WTC11 (cell line): ENCODE measurements around the gene GPRC5A. TPM values are rescaled to one million over a fixed set of nuclear protein-coding genes. Genes with fewer than 3 reads are reported as not detected.

Experiments used
- ATAC-seq: fragments of 200-7000 bp; cut with Tn5 transposase; 2 replicates; pipeline ENCODE4 v1.10.0; 2021; ENCODE audit warnings: mild to moderate bottlenecking, moderate library complexity
- CTCF ChIA-PET: fragments of 300-600 bp; sonication (Branson Sonifier 250); formaldehyde crosslinking; loops from one replicate; lab custom pipeline; 2021; ENCODE audit warnings: antibody characterized with exemption; lab: Charles Lee
- POLR2A ChIA-PET: fragments of 350-600 bp; sonication (Branson Sonifier 250); formaldehyde crosslinking; loops from one replicate; lab custom pipeline; 2021; ENCODE audit warnings: antibody characterized with exemption; lab: Charles Lee
- DNase-seq: peaks from one replicate; pipeline ENCODE4 v3.0.0; 2021; ENCODE audit warnings: low spot score
- H3K27ac Mint-ChIP-seq: 2 replicates; pipeline ENCODE4 v1.8.0; 2021; ENCODE audit warnings: mixed read lengths
- H3K27me3 Mint-ChIP-seq: 2 replicates; pipeline ENCODE4 v1.8.0; 2021; ENCODE audit warnings: low read depth, mild to moderate bottlenecking, moderate library complexity, mixed read lengths
- H3K36me3 Mint-ChIP-seq: 2 replicates; pipeline ENCODE4 v1.8.0; 2021; ENCODE audit warnings: mixed read lengths
- H3K4me1 Mint-ChIP-seq: 2 replicates; pipeline ENCODE4 v1.8.0; 2022; ENCODE audit warnings: mixed read lengths
- H3K4me3 Mint-ChIP-seq: 2 replicates; pipeline ENCODE4 v1.8.0; 2021; ENCODE audit warnings: mild to moderate bottlenecking, moderate library complexity, mixed read lengths
- H3K9me3 Mint-ChIP-seq: 2 replicates; pipeline ENCODE4 v1.8.0; 2021; ENCODE audit warnings: mixed read lengths
- ESRRA ChIP-seq: sonication (generic); formaldehyde crosslinking; IDR thresholded peaks from 2 replicates; pipeline ENCODE4 v1.8.1; 2022; ENCODE audit warnings: mild to moderate bottlenecking, missing genetic modification reagents, borderline replicate concordance
- FOXJ3 ChIP-seq: sonication (generic); formaldehyde crosslinking; IDR thresholded peaks from 2 replicates; pipeline ENCODE4 v1.9.0; 2021; ENCODE audit warnings: missing genetic modification reagents, mild to moderate bottlenecking, borderline replicate concordance
- GABPB1 ChIP-seq: sonication (generic); formaldehyde crosslinking; IDR thresholded peaks from 2 replicates; pipeline ENCODE4 v1.8.1; 2023; ENCODE audit warnings: mild to moderate bottlenecking, missing genetic modification reagents
- KAT7 ChIP-seq: sonication (generic); formaldehyde crosslinking; IDR thresholded peaks from 2 replicates; pipeline ENCODE4 v1.8.1; 2023; ENCODE audit warnings: missing genetic modification reagents, mild to moderate bottlenecking, borderline replicate concordance
- MYBL2 ChIP-seq: sonication (generic); formaldehyde crosslinking; IDR thresholded peaks from 2 replicates; pipeline ENCODE4 v1.8.1; 2023; ENCODE audit warnings: mild to moderate bottlenecking, moderate library complexity, missing genetic modification reagents
- OVOL2 ChIP-seq: fragments of 250-450 bp; sonication (Bioruptor Pico); IDR thresholded peaks from 2 replicates; pipeline ENCODE4 v1.9.0; 2021; ENCODE audit warnings: mild to moderate bottlenecking, borderline replicate concordance
- PRRX2 ChIP-seq: fragments of 250-450 bp; sonication (Bioruptor Pico); IDR thresholded peaks from 2 replicates; pipeline ENCODE4 v1.8.0; 2021; ENCODE audit warnings: mild to moderate bottlenecking
- RELA ChIP-seq: sonication (generic); formaldehyde crosslinking; IDR thresholded peaks from 2 replicates; pipeline ENCODE4 v1.8.1; 2022; ENCODE audit warnings: missing genetic modification reagents, mild to moderate bottlenecking, borderline replicate concordance
- TCF7 ChIP-seq: sonication (generic); formaldehyde crosslinking; IDR thresholded peaks from 2 replicates; pipeline ENCODE4 v1.8.0; 2022; ENCODE audit warnings: mild to moderate bottlenecking, low read depth, missing genetic modification reagents, moderate library complexity
- TP53 ChIP-seq: sonication (generic); formaldehyde crosslinking; IDR thresholded peaks from 2 replicates; pipeline ENCODE4 v1.8.1; 2023; ENCODE audit warnings: mild to moderate bottlenecking, missing genetic modification reagents
- ZNF219 ChIP-seq: sonication (generic); formaldehyde crosslinking; IDR thresholded peaks from 2 replicates; pipeline ENCODE4 v1.8.0; 2023; ENCODE audit warnings: missing genetic modification reagents, mild to moderate bottlenecking, borderline replicate concordance
- ZNF317 ChIP-seq: sonication (generic); formaldehyde crosslinking; IDR thresholded peaks from 2 replicates; pipeline ENCODE4 v1.8.1; 2023; ENCODE audit warnings: low read depth, mild to moderate bottlenecking, moderate library complexity, missing genetic modification reagents, borderline replicate concordance
- ZNF671 ChIP-seq: fragments of 250-450 bp; sonication (Bioruptor Pico); IDR thresholded peaks from 2 replicates; pipeline ENCODE4 v1.8.0; 2021; ENCODE audit warnings: mild to moderate bottlenecking
- total RNA-seq: library from RNA; stranded (reverse); gene quantifications from 3 replicates; pipeline ENCODE4 v1.2.3, GENCODE V29; 2021
- TF ChIP-seq, protein P1 (sequence below): sonication (generic); formaldehyde crosslinking; IDR thresholded peaks from 2 replicates; pipeline ENCODE4 v1.8.1; 2022; ENCODE audit warnings: mild to moderate bottlenecking, missing genetic modification reagents, moderate library complexity, borderline replicate concordance
- TF ChIP-seq, protein P2 (sequence below): sonication (generic); formaldehyde crosslinking; IDR thresholded peaks from 2 replicates; pipeline ENCODE4 v1.8.0; 2022; ENCODE audit warnings: mild to moderate bottlenecking, missing genetic modification reagents
- TF ChIP-seq, protein P3 (sequence below): sonication (generic); formaldehyde crosslinking; conservative IDR thresholded peaks from 2 replicates; pipeline ENCODE4 v1.8.1; 2023; ENCODE audit warnings: mild to moderate bottlenecking, low read depth, missing genetic modification reagents, moderate library complexity
- TF ChIP-seq, protein P4 (sequence below): sonication (generic); formaldehyde crosslinking; IDR thresholded peaks from 2 replicates; pipeline ENCODE4 v1.8.1; 2023; ENCODE audit warnings: mild to moderate bottlenecking, moderate library complexity, missing genetic modification reagents
- TF ChIP-seq, protein P5 (sequence below): sonication (generic); formaldehyde crosslinking; IDR thresholded peaks from 2 replicates; pipeline ENCODE4 v1.8.0; 2022; ENCODE audit warnings: missing genetic modification reagents
- TF ChIP-seq, protein P6 (sequence below): sonication (generic); formaldehyde crosslinking; IDR thresholded peaks from 2 replicates; pipeline ENCODE4 v1.8.0; 2022; ENCODE audit warnings: mild to moderate bottlenecking, missing genetic modification reagents

The GPRC5A gene
- total RNA-seq, 1 experiment from 2014 or later: 1.1 TPM

DNA sequence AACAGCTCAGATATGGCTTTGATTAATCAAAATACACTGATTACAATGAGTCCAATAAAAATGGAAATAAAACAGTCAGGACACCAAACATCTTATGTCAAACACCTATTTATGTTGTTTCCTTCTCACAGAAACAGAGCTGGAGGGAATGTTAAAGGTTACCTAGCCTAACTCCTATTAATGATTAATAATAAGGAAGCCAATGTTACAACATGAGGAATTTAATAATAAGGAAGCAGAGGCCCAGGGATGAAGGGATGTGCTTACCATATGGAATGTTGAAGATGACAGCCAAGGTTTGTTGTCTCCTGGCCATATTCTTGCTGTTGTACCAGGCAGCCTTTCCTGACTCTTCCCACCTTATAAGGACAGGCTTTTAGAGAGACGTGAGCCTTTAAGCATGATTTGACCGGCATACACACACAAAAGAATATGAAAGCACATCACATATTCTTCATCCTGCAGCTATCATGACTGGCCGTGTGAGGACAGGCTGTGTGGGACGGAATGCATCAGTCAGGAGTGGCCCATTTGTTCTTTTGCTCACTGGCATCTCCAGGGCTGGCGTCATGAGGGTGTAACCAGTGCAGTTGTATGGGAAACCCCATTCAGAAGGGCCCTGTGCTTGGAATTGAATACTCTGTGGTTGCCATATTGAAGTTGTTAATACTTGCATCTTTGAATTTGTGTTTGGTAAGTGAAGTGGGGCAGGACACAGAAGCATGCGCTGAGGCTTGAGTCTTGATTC lies 63.7 kb downstream of the GPRC5A start:
- no peak for DNase-seq
- TF ChIP-seq OVOL2 (CRISPR knock-in tag) (no peak), KAT7 (CRISPR knock-in tag) (no peak), TP53 (CRISPR knock-in tag) (no peak), ESRRA (CRISPR knock-in tag) (no peak), MYBL2 (no peak), ZNF219 (CRISPR knock-in tag) (no peak), TCF7 (CRISPR knock-in tag) (no peak), FOXJ3 (no peak), GABPB1 (no peak), ZNF671 (CRISPR knock-in tag) (no peak), ZNF317 (CRISPR knock-in tag) (no peak)
- TF ChIP-seq, protein P1, sequence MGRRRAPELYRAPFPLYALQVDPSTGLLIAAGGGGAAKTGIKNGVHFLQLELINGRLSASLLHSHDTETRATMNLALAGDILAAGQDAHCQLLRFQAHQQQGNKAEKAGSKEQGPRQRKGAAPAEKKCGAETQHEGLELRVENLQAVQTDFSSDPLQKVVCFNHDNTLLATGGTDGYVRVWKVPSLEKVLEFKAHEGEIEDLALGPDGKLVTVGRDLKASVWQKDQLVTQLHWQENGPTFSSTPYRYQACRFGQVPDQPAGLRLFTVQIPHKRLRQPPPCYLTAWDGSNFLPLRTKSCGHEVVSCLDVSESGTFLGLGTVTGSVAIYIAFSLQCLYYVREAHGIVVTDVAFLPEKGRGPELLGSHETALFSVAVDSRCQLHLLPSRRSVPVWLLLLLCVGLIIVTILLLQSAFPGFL (CRISPR knock-in tag): no peak
- TF ChIP-seq, protein P2, sequence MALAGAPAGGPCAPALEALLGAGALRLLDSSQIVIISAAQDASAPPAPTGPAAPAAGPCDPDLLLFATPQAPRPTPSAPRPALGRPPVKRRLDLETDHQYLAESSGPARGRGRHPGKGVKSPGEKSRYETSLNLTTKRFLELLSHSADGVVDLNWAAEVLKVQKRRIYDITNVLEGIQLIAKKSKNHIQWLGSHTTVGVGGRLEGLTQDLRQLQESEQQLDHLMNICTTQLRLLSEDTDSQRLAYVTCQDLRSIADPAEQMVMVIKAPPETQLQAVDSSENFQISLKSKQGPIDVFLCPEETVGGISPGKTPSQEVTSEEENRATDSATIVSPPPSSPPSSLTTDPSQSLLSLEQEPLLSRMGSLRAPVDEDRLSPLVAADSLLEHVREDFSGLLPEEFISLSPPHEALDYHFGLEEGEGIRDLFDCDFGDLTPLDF (CRISPR knock-in tag): no peak
- TF ChIP-seq, protein P3, sequence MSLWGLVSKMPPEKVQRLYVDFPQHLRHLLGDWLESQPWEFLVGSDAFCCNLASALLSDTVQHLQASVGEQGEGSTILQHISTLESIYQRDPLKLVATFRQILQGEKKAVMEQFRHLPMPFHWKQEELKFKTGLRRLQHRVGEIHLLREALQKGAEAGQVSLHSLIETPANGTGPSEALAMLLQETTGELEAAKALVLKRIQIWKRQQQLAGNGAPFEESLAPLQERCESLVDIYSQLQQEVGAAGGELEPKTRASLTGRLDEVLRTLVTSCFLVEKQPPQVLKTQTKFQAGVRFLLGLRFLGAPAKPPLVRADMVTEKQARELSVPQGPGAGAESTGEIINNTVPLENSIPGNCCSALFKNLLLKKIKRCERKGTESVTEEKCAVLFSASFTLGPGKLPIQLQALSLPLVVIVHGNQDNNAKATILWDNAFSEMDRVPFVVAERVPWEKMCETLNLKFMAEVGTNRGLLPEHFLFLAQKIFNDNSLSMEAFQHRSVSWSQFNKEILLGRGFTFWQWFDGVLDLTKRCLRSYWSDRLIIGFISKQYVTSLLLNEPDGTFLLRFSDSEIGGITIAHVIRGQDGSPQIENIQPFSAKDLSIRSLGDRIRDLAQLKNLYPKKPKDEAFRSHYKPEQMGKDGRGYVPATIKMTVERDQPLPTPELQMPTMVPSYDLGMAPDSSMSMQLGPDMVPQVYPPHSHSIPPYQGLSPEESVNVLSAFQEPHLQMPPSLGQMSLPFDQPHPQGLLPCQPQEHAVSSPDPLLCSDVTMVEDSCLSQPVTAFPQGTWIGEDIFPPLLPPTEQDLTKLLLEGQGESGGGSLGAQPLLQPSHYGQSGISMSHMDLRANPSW: no peak
- TF ChIP-seq, protein P4, sequence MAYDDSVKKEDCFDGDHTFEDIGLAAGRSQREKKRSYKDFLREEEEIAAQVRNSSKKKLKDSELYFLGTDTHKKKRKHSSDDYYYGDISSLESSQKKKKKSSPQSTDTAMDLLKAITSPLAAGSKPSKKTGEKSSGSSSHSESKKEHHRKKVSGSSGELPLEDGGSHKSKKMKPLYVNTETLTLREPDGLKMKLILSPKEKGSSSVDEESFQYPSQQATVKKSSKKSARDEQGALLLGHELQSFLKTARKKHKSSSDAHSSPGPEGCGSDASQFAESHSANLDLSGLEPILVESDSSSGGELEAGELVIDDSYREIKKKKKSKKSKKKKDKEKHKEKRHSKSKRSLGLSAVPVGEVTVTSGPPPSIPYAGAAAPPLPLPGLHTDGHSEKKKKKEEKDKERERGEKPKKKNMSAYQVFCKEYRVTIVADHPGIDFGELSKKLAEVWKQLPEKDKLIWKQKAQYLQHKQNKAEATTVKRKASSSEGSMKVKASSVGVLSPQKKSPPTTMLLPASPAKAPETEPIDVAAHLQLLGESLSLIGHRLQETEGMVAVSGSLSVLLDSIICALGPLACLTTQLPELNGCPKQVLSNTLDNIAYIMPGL: no peak
- ATAC-seq: no peak
- Mint-ChIP-seq H3K4me3 (no peak overlapping the region), H3K36me3 (no peaks in the 10 kb centered on the region), H3K27me3 (no peaks in the 10 kb centered on the region), H3K9me3 (no peaks in the 10 kb centered on the region), H3K4me1 (no peaks in the 10 kb centered on the region), H3K27ac (no peak overlapping the region)
- POLR2A ChIA-PET: interaction anchor here (0.6 kb wide), 1 partner anchor 241 kb away, joined by 4 read pairs; the partner anchor contains the start of gene EMP1
- CTCF ChIA-PET: interaction anchor here (1.0 to 1.3 kb wide), 2 partner anchors 21 to 257 kb away, joined by 3 to 5 read pairs; no protein-coding TSS in a partner anchor

DNA sequence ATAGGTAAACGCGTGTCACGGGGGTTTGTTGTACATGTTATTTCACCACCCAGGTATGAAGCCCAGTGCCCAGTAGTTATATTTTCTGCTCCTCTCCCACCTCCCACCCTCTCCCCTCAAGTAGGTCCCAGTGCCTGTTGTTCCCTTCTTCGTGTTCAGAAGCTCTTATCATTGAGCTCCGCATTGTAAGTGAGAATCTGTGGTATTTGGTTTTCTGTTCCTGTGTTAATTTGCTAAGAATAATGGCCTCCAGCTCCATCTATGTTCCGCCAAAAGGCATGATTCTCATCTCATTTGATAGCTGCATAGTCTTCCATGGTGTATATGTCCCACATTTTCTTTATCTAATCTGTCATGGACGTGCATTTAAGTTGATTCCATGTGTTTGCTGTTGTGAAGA lies 67.5 kb downstream of the GPRC5A start:
- ATAC-seq (no peak), DNase-seq (no peak)
- no peak overlapping the region for H3K27ac Mint-ChIP-seq
- TF ChIP-seq, protein P5, sequence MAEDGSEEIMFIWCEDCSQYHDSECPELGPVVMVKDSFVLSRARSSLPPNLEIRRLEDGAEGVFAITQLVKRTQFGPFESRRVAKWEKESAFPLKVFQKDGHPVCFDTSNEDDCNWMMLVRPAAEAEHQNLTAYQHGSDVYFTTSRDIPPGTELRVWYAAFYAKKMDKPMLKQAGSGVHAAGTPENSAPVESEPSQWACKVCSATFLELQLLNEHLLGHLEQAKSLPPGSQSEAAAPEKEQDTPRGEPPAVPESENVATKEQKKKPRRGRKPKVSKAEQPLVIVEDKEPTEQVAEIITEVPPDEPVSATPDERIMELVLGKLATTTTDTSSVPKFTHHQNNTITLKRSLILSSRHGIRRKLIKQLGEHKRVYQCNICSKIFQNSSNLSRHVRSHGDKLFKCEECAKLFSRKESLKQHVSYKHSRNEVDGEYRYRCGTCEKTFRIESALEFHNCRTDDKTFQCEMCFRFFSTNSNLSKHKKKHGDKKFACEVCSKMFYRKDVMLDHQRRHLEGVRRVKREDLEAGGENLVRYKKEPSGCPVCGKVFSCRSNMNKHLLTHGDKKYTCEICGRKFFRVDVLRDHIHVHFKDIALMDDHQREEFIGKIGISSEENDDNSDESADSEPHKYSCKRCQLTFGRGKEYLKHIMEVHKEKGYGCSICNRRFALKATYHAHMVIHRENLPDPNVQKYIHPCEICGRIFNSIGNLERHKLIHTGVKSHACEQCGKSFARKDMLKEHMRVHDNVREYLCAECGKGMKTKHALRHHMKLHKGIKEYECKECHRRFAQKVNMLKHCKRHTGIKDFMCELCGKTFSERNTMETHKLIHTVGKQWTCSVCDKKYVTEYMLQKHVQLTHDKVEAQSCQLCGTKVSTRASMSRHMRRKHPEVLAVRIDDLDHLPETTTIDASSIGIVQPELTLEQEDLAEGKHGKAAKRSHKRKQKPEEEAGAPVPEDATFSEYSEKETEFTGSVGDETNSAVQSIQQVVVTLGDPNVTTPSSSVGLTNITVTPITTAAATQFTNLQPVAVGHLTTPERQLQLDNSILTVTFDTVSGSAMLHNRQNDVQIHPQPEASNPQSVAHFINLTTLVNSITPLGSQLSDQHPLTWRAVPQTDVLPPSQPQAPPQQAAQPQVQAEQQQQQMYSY: no peak
- TF ChIP-seq RELA (CRISPR knock-in tag): no peak
- TF ChIP-seq PRRX2 (CRISPR knock-in tag): no peak
- TF ChIP-seq, protein P3: no peak
- TF ChIP-seq, protein P6, sequence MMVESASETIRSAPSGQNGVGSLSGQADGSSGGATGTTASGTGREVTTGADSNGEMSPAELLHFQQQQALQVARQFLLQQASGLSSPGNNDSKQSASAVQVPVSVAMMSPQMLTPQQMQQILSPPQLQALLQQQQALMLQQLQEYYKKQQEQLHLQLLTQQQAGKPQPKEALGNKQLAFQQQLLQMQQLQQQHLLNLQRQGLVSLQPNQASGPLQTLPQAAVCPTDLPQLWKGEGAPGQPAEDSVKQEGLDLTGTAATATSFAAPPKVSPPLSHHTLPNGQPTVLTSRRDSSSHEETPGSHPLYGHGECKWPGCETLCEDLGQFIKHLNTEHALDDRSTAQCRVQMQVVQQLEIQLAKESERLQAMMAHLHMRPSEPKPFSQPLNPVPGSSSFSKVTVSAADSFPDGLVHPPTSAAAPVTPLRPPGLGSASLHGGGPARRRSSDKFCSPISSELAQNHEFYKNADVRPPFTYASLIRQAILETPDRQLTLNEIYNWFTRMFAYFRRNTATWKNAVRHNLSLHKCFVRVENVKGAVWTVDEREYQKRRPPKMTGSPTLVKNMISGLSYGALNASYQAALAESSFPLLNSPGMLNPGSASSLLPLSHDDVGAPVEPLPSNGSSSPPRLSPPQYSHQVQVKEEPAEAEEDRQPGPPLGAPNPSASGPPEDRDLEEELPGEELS (CRISPR knock-in tag): no peak

More for the DNA sequence above, 67.5 kb downstream of the GPRC5A start:
- Mint-ChIP-seq H3K9me3 (no peaks in the 10 kb centered on the region), H3K36me3 (no peaks in the 10 kb centered on the region), H3K4me3 (no peak overlapping the region), H3K27me3 (no peaks in the 10 kb centered on the region), H3K4me1 (no peaks in the 10 kb centered on the region)
- CTCF ChIA-PET: interaction anchor here (1.3 to 1.5 kb wide), 2 partner anchors 17 to 27 kb away, joined by 4 to 6 read pairs; no protein-coding TSS in a partner anchor
- POLR2A ChIA-PET: no interaction called here
